NCI-H1436 (cell line): ENCODE data around the gene POLR2E.

Source experiments
- DNase-seq: peaks from one replicate; lab custom pipeline; 2025; lab: John Stamatoyannopoulos, UW

The POLR2E gene

DNA sequence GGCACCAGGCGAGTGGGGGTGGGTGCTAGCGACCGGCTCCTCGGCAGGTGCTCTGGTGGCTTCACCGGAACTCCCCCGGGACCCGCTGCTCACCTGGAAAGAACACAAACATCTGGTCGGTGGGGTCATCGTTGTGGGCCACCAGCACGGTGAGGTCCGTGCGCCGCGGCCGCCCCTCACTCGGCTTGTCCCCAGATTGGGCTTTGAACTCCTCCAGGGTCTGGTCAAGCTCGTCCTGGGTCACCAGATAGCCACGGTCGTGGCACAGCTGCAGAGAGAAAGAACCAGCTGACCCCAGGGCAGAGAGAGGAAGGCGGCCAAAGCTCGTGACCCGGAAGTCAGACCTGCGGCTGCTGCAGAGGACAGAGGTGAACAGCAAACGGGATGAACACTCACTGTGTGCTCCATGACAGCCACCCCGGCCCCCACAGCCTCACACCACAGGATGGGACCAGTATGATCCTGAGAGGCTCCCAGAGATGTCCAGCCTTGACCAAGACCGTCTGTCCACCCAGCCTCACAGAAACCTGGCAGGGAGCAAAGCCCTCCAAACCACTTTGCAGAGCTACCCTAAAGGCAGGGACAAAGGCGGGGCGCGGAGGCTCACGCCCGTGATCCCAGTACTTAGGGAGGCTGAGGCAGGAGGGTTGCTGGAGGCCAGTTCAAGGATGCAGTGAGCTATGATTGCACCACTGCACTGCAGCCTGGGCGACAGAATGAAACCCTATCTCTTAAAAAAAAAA, 1.2 kb downstream of the POLR2E start:
- no peak for DNase-seq

DNA sequence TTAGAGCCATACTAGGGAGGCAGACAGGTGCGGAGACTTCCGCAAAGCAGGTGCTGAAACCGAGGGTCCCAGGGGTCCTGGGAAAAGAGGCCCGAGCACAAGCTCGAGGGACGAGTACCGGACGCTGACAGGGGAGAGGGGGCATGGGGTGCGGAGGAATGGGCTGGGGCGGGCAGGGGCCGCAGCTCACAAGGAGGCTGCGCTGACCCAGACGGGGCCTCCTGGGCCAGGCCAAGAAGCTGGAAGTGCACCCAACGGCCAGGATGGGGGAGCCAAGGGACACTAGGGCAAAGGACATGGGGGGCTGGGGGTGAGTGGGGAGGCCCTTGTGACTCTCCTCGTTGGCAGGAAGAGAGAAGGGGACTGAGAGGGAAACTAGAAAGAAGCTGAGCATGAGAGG, 1.8 kb downstream of the POLR2E start:
- no peak for DNase-seq

DNA sequence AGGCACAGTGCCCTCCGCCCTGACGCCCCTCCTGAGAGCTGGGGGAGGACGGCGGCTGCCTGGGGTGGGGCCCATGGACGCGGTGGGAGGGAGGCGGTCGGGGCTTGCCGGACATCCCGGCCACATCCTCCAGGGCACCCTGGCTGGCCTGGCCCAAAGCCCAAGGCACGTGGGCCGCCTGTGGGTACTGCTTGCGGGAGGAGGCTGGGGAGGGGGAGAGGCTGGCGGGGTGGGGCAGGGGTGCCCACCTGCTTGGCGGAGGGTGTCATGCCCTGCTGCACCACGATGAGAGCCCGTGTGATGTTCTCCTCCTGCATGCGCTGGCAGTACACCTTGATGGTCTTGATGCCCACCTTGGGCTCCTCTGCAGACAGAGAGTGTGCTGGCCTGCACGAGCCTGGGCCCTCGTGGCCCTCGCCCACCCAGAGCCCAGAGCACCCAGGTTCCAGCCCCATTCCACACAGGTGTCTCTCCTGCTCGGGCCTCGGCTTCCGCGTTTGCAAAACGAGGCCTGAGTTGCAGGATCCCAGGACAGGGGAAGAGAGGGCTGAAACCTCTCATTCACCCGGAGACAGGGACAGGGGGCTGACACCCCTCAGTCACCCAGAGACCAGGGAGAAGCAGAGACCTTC, 3.5 kb downstream of the POLR2E start:
- DNase-seq, result no peak

- DNase-seq, result no peak
These were observed 4.2 kb downstream of the POLR2E start for GRCh38 chr19:1090731-1091543.

GRCh38 chr19:1089891-1090290, 5.3 kb downstream of the POLR2E start:
- DNase-seq, result no peak

DNA sequence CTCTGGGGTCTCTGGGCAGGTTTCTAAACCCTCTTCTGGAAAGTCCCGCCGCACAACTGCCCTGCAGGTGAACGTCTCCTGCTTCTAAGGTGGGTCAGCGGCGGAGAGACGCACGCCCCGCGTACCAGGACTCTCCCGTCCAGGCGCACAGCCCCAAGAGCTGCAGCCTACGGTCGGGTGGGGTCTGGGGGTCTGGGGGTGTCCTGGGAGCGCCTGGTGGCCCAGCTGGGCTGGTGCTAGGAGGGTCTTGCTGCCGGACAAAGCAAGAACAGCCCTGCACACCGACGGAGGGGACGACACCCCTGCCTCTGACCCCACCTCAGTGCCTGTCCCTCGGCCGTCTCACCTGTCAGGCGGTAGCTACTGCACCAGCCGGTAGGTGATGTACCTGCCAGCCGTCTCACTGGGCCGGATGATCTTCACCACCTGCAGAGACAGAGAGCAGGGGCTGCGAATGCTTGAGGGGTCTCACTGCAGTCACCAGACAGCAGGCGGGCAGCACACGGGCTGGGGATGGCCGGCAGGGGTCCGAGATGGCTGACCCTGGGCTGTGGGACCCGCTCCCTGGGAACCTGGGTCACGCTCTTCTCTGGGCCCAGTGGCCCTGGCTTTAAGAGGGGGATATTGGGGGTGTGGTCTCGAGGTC, 5.9 kb downstream of the POLR2E start:
- no peak for DNase-seq

DNA sequence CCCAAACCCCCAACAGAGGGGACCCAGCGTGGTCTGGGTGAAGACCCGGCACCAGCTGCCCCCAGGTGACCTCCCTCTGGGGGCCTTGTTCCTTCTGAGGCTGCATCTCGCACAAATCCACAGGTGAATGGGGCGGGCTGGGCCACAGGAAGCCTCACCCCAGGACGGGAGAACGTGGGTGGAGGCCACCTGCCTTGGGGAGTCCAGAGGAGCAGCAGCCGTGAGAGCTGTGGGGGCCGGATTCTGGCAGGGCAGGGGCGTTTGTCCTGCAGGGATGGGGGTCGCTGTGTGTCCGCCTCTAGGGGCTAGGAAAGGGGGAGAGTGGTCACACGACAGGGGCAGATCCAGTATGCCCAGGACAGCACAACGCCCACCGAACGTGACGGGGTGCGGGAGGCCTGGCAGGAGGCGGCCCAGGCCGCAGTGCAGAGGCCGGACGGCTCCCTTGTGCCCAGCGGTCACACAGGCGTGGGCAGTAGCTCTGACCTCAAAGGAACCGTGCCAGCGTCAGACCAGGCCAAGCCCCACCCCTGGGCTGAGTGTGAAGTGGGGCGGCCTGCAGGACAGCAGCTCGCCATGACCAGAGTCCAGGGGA, 6.7 kb downstream of the POLR2E start:
- DNase-seq, result no peak

GRCh38 chr19:1087813-1088415, 7.3 kb downstream of the POLR2E start:
- DNase-seq, result no peak

- no peak for DNase-seq
These were observed 8.6 kb downstream of the POLR2E start for GRCh38 chr19:1086613-1087012.

- DNase-seq, result no peak
These were observed 9.3 kb downstream of the POLR2E start for GRCh38 chr19:1085676-1086442.

- no peak for DNase-seq
These were observed 10.0 kb downstream of the POLR2E start for GRCh38 chr19:1085053-1085658.

DNA sequence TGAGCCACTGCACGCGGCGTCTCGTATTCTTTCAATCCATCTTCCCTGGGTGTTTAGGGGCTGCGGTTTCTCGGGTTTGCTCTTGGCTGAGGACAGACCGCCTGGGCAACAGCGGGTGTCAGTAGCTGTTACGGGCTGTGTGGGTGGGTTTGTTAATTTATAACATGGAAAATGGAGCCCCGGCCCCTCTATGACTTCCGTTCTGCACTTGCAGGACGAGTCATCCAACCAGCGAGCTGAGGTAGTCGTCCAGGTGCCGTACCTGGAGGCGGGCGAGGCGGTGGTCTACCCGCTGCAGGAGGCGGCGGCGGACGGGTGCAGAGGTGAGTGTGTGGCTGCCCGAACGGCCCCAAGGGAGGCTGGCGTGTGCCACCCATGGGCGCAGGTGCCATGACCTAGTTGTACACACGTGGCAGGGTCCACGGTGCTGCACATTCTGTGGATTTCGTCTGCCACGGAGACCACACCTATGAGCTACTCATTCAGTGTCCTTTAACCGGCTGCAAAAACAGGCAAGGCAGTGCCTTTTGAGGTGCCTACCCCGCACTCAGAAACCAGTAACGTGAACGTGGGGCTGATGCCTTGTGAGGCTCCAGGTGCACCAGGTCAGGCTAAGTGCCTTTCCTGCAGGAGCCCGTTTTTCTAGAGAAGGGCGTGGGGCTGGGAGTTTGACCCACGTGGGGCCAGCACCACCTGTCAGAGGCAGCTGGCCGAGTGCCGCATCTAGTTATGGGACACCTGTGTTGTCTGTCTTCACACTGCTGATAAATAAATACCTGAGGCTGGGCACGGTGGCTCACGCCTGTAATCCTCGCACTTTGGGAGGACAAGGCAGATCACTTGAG, 10.9 kb downstream of the POLR2E start:
- DNase-seq, result no peak

GRCh38 chr19:1082928-1083816, 12.0 kb downstream of the POLR2E start:
- no peak for DNase-seq

DNA sequence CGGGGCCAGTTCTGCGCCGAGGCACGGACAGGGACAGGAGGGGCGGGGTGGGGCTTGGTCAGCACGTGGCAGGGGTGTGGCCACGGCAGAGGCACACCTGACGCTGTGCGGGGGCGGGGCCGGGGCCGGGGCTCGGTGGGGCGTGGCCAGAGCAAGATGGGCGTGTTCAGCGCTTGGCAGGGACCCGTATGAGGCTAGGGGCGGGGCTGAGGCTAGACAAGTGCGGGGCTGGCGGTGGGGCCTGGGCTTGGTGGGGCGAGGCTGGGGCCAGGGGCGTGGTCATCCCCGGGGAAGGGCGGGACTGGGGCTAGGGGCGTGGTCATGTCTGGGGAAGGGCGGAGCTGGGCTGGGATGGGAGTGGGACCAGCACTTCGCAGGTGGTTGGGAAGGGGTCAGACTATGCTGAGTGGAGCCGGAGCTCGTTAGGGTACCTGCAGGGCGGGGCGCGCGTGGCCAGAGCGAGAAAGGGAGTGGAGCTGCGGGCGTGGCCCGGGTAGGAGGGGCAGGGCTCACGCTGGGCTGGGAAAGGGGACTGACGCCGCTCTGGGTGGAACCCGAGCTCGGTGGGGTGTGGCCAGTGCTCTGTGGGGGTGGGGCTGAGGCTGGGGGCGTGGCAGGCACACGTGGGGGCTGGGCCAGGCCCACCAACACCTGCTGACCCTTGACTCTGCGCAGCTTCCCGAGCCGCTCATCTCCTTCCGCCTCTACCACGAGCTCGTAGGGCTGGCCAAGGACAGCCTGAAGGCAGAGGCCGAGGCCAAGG, 12.8 kb downstream of the POLR2E start:
- DNase-seq, result peak; percentile 93

DNA sequence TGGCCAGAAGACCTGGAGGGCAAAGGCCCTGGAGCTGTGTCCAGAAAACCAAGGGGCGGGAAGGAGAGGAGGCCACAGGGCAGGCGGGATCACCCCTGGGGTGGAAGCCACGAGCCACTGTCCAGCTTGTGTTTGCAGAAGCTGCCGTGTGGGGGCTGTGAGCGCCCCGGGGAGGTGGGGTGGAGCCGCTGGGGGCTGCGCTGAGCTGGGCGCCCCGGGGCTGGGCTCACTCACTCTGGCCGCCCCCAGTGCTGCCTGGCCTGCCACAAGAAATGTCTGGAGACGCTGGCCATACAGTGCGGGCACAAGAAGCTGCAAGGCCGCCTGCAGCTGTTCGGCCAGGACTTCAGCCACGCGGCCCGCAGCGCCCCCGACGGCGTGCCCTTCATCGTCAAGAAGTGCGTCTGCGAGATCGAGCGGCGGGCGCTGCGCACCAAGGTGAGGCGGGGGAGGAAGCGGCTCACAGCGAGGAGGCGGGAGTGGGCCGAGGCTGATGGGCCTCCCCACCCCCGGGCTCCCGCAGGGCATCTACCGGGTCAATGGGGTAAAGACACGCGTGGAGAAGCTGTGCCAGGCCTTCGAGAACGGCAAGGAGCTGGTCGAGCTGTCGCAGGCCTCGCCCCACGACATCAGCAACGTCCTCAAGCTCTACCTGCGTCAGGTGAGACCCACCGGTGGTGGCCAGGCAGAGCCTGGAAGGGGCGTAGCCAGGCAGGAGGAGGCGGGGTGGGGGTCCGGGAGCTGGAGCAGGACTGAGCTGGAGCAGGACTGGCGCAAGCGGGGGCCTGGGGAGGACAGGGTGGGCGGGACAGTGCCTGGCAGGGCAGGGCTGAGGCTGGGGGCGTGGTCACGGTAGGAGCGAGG, 13.6 kb downstream of the POLR2E start:
- DNase-seq, result peak; percentile 41

DNA sequence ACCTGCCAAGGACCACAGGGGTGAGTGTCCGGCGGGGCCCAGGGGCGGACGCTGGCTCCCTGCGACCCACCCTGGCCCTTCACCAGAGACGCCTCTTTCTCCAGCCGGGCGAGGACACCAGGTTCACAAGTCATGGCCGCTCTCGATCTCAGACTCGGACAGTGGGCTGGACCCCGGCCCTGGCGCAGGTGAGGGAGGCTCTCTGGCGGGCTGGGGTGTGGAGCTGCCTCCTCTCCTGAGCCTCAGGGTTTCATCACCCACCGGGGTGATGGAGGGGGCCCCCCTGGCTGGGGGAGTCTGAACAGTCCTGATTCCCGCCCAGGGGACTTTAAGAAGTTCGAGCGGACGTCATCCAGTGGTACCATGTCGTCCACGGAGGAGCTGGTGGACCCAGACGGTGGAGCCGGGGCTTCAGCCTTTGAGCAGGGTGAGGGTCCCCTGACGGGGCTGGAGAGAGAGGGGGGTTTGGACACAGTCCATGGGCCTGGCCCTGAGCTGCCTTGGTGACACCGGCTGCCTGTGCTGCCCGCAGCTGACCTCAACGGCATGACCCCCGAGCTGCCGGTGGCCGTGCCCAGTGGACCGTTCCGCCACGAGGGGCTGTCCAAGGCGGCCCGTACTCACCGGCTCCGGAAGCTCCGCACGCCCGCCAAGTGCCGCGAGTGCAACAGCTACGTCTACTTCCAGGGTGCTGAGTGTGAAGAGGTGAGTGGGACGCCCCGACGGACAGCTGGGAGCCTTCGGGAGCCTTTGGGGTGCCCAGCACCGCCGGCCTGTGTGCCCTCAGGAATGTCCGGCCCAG, 14.6 kb downstream of the POLR2E start:
- no peak for DNase-seq
